ENCODE measurements around the gene TSFM.

GRCh38 chr12:57762463-57762862, 20.1 kb upstream of the TSFM start:
- TF ChIP-seq CTCF (IDR thresholded peaks at IDR 0.05) (no peak), POLR2AphosphoS5 (IDR thresholded peaks at IDR 0.05) (no peak), POLR2A (IDR thresholded peaks at IDR 0.05) (no peak), EP300 (IDR thresholded peaks at IDR 0.05) (no peak)

Measured in sigmoid colon (tissue), 4 donors.